ENCODE measurements around the gene PTP4A1. TPM values are rescaled to one million over a fixed set of nuclear protein-coding genes. Genes with fewer than 3 reads are reported as not detected.

Gene PTP4A1
- total and polyA plus RNA-seq, 2 of the 4 experiments (the other 2 are of a cell fraction): 31.2 to 53.1 TPM

GRCh38 chr6:63529498-63529897 is 42.8 kb upstream of the PTP4A1 start:
- dilution Hi-C loops (cut with HindIII; ENCODE audit: low sequenced_read_pairs, unreplicated experiment) (no loop called here), intact Hi-C loops (cut with micrococcal nuclease) (loop anchor here (5.0 kb wide), 1 partner anchor 43 kb away; the partner anchor contains the start of genes LOC128125822 and PTP4A1), in situ Hi-C loops (cut with MboI; ENCODE audit: low sequenced_read_pairs) (no loop called here)
- no peak overlapping the region for H2AK9ac ChIP-seq (replicated peaks; ENCODE audit: low read depth, low read length, poor library complexity)
- no peak overlapping the region for H3K4me2 ChIP-seq (ENCODE audit: low read depth, low read length)
- no peak overlapping the region for H4K8ac ChIP-seq (ENCODE audit: low read depth in 2 of 2, low read length in 2 of 2)
- no peak overlapping the region for H2BK20ac ChIP-seq (ENCODE audit: low read depth, low read length)
- ChIA-PET CTCF (no interaction called here), POLR2A (ENCODE audit: unreplicated experiment) (no interaction called here)
- no peak overlapping the region for H2BK120ac ChIP-seq (ENCODE audit: low read depth, low read length)
- H3K23ac ChIP-seq (ENCODE audit: low read depth, low read length): no peak overlapping the region
- no peak overlapping the region for H2BK15ac ChIP-seq (ENCODE audit: low read depth, low read length)
- H2BK5ac ChIP-seq (ENCODE audit: low read depth, low read length, poor library complexity, severe bottlenecking): no peak overlapping the region
- peaks cover 10% of the 10 kb centered on the region for H3K4me1 ChIP-seq (ENCODE audit: control insufficient read depth, insufficient read depth, low read length)
- H3K36me3 ChIP-seq (ENCODE audit: control insufficient read depth, insufficient read depth, low read length): no peaks in the 10 kb centered on the region
- H3K9me3 ChIP-seq (ENCODE audit: control insufficient read depth, insufficient read depth, low read length): no peaks in the 10 kb centered on the region
- peaks cover 2% of the 10 kb centered on the region; the same call in 1 of the 2 replicates for H3K9me1 ChIP-seq (ENCODE audit: insufficient read depth, low read length)
- ATAC-seq (ENCODE audit: low read depth) (no peak), DNase-seq (no peak)
- no CpG with 5 or more reads among the region's 4 CpGs for WGBS, 2 experiments (ENCODE audit: extremely low coverage in 2 of 2, insufficient read length in 1 of 2)
- H3K56ac ChIP-seq (ENCODE audit: extremely low read depth, insufficient read depth, low read length): no peak overlapping the region
- no peak overlapping the region for H3K4ac ChIP-seq (ENCODE audit: low read depth, low read length)
- no peak overlapping the region for H3K27ac ChIP-seq (ENCODE audit: insufficient read depth, low read length)
- no peak overlapping the region for H3K14ac ChIP-seq (replicated peaks; ENCODE audit: low read depth, low read length)
- no peak overlapping the region for H4K91ac ChIP-seq (ENCODE audit: insufficient read depth, low read depth, low read length)
- TF ChIP-seq MAZ (IDR thresholded peaks at IDR 0.05; ENCODE audit: borderline replicate concordance, low read depth, low read length) (no peak), NFE2L2 (IDR thresholded peaks at IDR 0.05; ENCODE audit: low read depth, low read length) (no peak), RAD21 (IDR thresholded peaks at IDR 0.05; ENCODE audit: low read length) (no peak), CEBPB (IDR thresholded peaks at IDR 0.05; ENCODE audit: low read depth, low read length) (no peak), MAFK (IDR thresholded peaks at IDR 0.05; ENCODE audit: low read depth, low read length) (no peak), SMC3 (IDR thresholded peaks at IDR 0.05; ENCODE audit: low read depth, low read length) (no peak), CHD1 (IDR thresholded peaks at IDR 0.05; ENCODE audit: low read depth, low read length) (no peak), FOS (IDR thresholded peaks at IDR 0.05; ENCODE audit: low read depth, low read length) (no peak), USF2 (IDR thresholded peaks at IDR 0.05; ENCODE audit: low read depth, low read length) (no peak), POLR2A (IDR thresholded peaks at IDR 0.05; ENCODE audit: low read depth, low read length) (no peak)
- no peak overlapping the region for H3K4me3 ChIP-seq (ENCODE audit: insufficient read depth, low read depth, low read length)
- BruUV-seq (replicated peaks): no TSS peak
- no peaks in the 10 kb centered on the region for H3K79me1 ChIP-seq (ENCODE audit: low read depth in 1 of 2, low read length in 2 of 2)
- H3K27me3 ChIP-seq (ENCODE audit: control insufficient read depth, insufficient read depth, low read length): no peaks in the 10 kb centered on the region
- H4K20me1 ChIP-seq (ENCODE audit: insufficient read depth, low read length): 0 out of 2 replicates have a peak, but pooled peaks cover 3% of the 10 kb centered on the region
- H2AFZ ChIP-seq (replicated peaks; ENCODE audit: low read length, poor library complexity): no peak overlapping the region
- H3K18ac ChIP-seq (ENCODE audit: low read depth, low read length): no peak overlapping the region
- H3K9ac ChIP-seq (ENCODE audit: low read depth, low read length): no peak overlapping the region
- H4K5ac ChIP-seq (ENCODE audit: low read depth, low read length): no peak overlapping the region
- no peak overlapping the region for H2AK5ac ChIP-seq (ENCODE audit: low read depth, low read length)
